HG03439 (cell line): Measurements from ENCODE around the gene POLR3E.
"Not testable (repeated sequence)": the region's sequence is repeated elsewhere in the genome, so short reads cannot be mapped to it uniquely, and the experiment has no call there.

Experiments
- ATAC-seq: cut with Tn5 transposase; IDR thresholded peaks from one replicate; pipeline ENCODE4 v1.9.1; 2021; ENCODE audit warnings: mild to moderate bottlenecking, moderate library complexity; ENCODE audit not compliant: unreplicated experiment

Gene POLR3E

DNA sequence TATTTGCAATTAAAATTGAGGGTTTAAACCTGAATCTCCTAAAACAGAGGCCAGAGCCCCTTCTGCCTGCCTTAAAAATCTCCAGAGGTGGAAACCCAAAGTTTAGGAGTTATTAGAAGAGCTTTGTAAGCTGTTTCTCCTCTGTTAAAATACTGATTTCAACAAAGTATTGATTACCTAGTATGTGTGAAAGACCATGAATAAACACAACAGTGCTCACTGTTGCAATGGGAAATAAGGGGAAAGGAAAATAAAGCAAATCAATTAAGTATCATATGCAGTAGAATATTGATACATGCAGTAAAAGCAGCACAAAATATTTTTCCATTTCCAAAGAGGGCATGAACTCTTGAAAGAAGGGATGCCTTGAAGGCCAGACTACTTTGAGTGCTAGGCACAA is 62.5 kb downstream of the POLR3E start:
- ATAC-seq: no peak

DNA sequence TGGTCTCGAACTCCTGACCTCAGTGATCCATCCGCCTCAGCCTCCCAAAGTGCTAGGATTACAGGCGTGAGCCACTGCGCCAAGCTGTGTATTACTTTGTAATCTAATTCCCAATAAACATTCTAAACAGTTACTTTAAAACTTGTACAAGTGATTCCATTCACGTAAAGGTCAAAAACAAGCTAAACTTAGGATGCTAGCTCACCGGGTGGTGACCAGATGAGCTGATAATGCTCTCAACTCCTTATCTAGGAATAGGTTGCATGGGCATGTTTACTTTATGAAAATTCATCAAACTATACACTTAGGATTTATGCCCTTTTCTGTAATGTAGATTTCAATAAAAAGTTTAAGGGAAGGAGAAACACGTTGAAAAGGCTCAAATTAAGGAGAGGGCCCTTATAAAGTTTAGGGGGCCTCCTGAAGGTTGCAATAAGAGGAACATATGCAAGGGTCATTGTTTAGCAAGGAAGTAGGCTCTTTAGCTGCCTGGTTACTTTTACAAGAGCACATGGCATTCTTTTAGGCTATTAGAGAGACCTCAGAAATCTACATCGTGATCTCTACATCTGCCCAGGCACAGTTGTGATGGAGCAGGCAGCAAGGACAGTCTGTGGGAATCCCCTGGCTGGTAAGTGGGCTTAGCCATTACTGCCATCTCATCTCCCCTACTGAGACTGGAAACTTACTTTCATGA is 63.9 kb downstream of the POLR3E start:
- ATAC-seq: no peak

GRCh38 chr16:22364241-22364640 is 67.0 kb downstream of the POLR3E start:
- no peak for ATAC-seq

- no peak for ATAC-seq
Measured at GRCh38 chr16:22366371-22366770, 69.2 kb downstream of the POLR3E start.

- ATAC-seq: no peak
Measured at GRCh38 chr16:22366889-22367288, 69.7 kb downstream of the POLR3E start.

GRCh38 chr16:22368200-22368826 is 71.1 kb downstream of the POLR3E start:
- ATAC-seq: not testable (repeated sequence)

GRCh38 chr16:22369221-22369811 is 72.1 kb downstream of the POLR3E start:
- ATAC-seq: no peak

DNA sequence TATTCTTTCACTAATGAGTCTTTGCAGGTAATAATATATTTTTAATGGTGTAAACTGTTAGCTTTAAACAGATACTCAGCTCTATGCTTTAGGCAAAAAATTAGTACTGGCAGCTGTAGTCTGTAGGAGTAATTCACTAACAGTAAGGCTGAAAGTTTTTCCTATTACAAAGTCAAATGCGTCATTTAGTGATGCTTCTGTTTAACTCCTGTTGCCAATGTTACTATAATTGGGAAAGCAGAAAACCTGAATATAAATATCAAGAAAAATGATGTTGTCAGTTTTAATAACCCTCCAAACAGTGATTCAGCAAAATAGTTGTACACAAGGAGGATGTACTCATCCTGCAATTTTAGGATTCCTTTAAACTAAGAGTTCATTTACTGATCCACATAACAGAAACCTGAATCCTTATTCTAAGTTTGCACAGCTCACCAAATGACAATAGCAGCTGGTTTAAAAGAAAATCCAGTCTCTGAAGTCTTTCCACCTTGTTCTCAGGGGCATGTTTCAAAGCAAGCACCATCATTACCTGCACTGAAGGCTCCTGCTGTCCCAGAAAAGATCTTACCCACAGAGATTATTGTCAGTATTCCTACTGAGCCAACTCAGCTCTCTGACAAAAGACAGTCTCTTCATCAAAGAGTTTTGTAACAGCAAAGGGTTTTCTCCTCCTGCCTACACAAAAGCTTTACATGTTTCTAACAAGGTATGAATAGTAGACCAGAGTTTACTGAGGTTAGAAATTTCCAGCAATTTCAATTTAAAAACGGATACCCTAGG is 73.0 kb downstream of the POLR3E start:
- ATAC-seq: no peak

- no peak for ATAC-seq
Measured at GRCh38 chr16:22372882-22373661, 75.9 kb downstream of the POLR3E start.

GRCh38 chr16:22373662-22374310 is 76.6 kb downstream of the POLR3E start:
- ATAC-seq: peak; percentile 19

DNA sequence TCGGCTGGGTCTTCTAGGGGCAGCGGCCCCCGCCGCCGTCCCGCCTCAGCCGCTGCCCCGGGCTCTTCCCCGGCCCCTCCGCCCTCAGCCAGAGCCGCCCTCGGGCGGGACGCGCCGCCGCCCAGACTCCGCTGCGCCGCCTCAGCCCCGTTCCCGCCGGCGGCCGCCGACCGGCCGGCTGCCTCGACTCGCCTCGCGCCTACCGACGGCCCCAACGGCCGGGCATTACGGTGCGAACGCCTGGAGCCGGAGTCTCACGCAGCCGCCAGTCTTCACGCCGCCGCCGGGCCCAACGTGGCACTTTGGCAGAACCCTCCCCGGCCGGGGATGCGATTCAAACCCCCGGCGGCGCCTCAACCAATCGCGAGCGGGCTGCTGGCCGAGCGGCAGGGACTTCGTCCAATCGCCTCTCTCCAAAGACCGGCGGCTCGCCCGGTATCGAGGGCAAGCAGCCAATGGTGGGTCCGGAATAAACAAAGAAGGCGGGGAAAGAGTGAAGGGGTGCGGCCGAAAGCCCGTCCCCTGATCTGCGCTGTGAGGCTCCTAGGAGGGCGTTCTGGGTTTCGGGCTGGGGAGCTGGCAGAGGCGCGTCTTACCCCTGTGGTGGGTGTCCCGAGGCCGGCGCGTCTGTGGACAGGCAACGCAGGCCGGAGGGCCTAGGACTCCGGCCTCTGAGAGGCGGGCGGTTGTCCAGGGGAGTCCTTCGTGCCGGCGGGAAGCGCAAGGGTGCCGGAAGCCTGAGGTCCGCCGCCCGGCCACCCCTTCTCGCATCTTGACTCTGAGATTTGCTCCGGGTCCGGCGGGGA is 77.3 kb downstream of the POLR3E start, which contains the start of gene CDR2:
TSS of gene CDR2 (minus strand) at position 309 of the 806 bp plus-strand sequence. CDS start 310 bp downstream, outside the sequence.
- ATAC-seq: peak; percentile 94

- ATAC-seq: no peak
Measured at GRCh38 chr16:22375117-22375962, 78.1 kb downstream of the POLR3E start.

DNA sequence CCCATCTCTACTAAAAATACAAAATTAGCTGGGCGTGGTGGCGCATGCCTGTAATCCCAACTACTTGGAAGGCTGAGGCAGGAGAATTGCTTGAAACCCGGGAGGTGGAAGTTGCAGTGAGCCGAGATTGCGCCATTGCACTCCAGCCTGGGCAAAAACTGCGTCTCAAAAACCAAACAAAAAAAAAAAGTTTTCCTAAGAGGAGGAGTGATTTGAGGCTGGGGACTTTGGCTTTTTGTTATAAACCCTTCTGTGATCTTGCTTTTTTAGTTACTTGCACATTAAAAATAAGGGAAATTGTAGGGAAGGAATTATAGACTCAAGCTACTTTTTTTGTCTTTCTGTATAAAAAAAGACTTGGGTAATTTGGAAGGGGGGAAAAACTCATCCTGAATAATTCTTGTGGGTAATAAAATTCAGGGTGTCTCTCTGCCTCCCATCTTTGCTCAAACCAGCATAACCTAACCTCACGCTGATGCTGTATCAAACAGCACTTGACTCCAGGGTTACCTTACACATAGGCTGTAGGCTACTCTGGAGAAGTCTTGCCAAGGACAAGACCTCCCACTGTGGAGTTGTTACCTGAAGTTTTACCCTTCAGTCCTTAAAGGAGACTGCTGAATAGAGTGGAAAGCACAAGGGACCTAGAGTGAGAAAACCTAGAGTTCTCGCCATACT is 78.9 kb downstream of the POLR3E start:
- no peak for ATAC-seq

DNA sequence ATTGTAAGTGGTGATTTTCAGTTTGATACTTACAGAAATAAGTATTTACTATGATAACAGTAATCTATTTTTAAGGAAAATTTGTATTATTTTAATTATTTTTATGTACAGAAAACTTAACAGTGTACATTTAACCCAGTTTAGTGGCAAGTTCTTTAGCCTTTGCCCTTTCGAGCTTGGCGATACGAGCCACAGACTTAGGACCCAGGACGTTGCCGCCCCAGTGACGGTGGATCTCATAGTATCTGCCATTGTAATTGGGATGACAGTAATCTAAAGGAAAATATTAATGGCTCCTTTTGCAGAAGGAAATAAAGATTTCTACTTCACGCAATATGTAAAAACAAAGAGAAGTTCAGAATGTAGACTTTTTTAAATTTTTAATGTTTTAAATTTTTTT is 82.4 kb downstream of the POLR3E start:
- no peak for ATAC-seq

DNA sequence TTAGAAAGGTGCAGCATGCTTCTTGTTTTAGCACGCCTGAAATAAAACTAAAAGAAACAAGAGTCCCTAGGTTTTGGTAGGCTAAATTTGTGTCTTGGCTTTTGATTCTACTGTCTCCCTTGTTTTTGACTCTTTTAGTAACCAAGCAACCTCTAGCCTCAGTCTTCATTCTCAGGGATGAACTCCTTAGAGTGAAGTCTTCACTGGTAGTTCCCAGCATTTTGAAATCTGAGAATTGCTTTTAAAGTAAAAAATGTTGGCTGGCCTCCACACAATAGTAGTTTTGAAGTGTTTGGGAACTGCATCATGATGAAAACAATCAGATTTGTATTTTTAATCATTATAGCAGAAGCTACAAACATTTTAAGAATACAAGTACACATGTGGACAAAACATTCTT is 83.3 kb downstream of the POLR3E start:
- no peak for ATAC-seq

- ATAC-seq: no peak
Measured at GRCh38 chr16:22381392-22381791, 84.2 kb downstream of the POLR3E start.

DNA sequence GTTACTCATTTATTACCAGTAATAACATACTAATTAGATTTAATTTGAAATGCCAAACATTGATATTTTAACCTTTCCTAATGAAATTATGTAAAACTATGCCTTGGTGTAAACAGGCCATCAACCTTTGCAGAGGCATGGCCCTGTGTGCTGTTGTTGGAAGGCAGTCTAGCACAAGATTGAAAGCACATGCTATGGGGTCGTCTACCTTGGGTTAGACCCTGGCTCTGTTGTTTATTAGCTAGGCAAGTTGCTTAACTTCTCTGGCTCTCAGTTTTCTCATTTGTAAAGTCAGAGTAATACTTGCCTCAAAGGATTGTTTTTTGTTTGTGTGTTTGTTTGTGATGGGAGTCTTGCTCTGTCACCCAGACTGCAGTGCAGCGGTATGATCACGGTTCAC is 86.6 kb downstream of the POLR3E start:
- ATAC-seq: no peak
